ENCODE data around the gene NIT2. TPM values are rescaled to one million over a fixed set of nuclear protein-coding genes. Genes with fewer than 3 reads are reported as not detected.
A peak's percentile ranks its signal among the peaks of the same experiment; 100 is the strongest.

The NIT2 gene
- total and polyA plus RNA-seq, 7 donors: 15.3 to 60.7 (median 36.8) TPM

DNA sequence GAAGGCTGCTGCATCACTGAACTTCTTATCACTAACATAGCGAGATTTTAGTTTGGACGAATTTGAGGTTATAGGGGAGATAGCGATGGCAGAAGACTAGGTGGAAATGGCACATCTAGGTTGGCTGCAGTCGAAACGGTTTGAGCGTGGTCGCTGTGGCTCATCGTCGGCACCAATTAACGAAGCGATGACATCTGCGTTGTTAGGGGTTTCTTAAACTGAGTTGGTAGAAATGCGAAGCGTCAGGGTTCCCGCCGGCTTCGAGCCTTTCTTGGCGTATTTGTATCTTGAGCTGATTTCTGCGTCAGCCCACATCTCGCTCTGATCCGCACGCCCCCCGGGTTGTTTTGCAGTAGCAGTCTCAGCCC, 67.1 kb downstream of the NIT2 start:
- peaks cover 48% of the 10 kb centered on the region for H3K4me1 ChIP-seq
- TF ChIP-seq, protein P1, sequence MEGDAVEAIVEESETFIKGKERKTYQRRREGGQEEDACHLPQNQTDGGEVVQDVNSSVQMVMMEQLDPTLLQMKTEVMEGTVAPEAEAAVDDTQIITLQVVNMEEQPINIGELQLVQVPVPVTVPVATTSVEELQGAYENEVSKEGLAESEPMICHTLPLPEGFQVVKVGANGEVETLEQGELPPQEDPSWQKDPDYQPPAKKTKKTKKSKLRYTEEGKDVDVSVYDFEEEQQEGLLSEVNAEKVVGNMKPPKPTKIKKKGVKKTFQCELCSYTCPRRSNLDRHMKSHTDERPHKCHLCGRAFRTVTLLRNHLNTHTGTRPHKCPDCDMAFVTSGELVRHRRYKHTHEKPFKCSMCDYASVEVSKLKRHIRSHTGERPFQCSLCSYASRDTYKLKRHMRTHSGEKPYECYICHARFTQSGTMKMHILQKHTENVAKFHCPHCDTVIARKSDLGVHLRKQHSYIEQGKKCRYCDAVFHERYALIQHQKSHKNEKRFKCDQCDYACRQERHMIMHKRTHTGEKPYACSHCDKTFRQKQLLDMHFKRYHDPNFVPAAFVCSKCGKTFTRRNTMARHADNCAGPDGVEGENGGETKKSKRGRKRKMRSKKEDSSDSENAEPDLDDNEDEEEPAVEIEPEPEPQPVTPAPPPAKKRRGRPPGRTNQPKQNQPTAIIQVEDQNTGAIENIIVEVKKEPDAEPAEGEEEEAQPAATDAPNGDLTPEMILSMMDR (IDR thresholded peaks at IDR 0.05): no peak
- DNase-seq (peak; percentile 22 to 54), ATAC-seq (peak; percentile 3 to 26 (median 9))
- intact Hi-C loops (cut with DNase I): loop anchor here in 1 of 2 donors (10.0 kb wide), 1 partner anchor 313 kb away; no protein-coding TSS in a partner anchor
- H3K9me3 ChIP-seq: no peaks in the 10 kb centered on the region
- no peaks in the 10 kb centered on the region for H3K27me3 ChIP-seq (ENCODE audit: insufficient read depth in 3 of 3, low read length in 2 of 3)
- no peaks in the 10 kb centered on the region for H3K36me3 ChIP-seq (ENCODE audit: insufficient read depth in 1 of 2, low read depth in 1 of 2)
- H3K4me3 ChIP-seq: peak overlapping the region; percentile 99
- peak overlapping the region; percentile 96 for H3K27ac ChIP-seq
- 0 to 1% (median 1%) methylated on average over 23 of the region's 23 CpGs for WGBS, 3 donors

DNA sequence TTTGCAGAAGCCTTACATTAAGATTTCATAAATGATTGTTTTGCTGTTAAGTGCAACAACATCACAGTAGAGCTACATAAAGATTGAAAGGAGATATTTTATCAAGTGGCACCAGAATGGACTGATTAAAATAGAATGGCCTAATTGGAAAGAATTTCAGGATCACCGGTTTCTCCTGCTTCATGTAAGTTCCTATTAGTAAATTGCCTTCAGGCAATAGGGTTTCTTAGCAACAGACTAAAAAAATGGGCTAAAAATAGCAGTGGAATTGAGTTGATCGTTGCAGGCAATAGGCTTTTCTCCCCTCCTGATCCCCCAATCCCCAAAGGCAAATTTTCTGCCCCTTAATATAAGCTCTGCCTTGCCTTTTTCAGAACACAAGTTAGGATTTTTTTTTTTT, 67.7 kb downstream of the NIT2 start:
- H3K36me3 ChIP-seq (ENCODE audit: insufficient read depth in 1 of 2, low read depth in 1 of 2): no peaks in the 10 kb centered on the region
- intact Hi-C loops (cut with DNase I): loop anchor here in 1 of 2 donors (10.0 kb wide), 1 partner anchor 313 kb away; no protein-coding TSS in a partner anchor
- H3K27ac ChIP-seq: peak overlapping the region; percentile 96
- H3K9me3 ChIP-seq: peaks cover 4% of the 10 kb centered on the region
- peaks cover 42% of the 10 kb centered on the region for H3K4me1 ChIP-seq
- TF ChIP-seq, protein P1 (IDR thresholded peaks at IDR 0.05): no peak
- 1 to 2% (median 1%) methylated on average over 2 of the region's 2 CpGs for WGBS, 3 donors
- H3K4me3 ChIP-seq: peak overlapping the region; percentile 99
- H3K27me3 ChIP-seq (ENCODE audit: insufficient read depth in 3 of 3, low read length in 2 of 3): no peaks in the 10 kb centered on the region
- no peak for DNase-seq
- ATAC-seq: no peak

DNA sequence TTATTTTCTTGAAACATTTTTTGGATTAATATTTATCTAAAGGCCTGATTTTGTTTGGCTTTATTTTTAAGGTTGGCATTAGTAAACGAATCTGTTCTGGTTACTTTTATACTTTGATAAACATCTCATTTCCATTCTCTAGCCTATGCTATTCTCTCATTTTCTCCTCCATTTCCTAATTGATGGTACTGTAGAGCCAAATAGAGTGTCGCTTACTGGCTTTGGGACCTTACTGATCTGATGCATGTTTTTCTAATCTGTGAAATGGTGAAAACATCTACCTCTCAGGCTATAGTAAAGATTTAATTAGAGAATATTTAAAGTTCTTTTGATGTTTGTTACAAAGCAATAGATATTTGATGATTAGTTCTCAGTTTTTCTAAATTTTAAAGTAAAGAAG, 68.3 kb downstream of the NIT2 start:
- H3K36me3 ChIP-seq (ENCODE audit: insufficient read depth in 1 of 2, low read depth in 1 of 2): no peaks in the 10 kb centered on the region
- H3K9me3 ChIP-seq: peaks cover 7% of the 10 kb centered on the region
- intact Hi-C loops (cut with DNase I): loop anchor here in 1 of 2 donors (10.0 kb wide), 1 partner anchor 312 kb away; no protein-coding TSS in a partner anchor
- ATAC-seq: no peak
- WGBS, 3 donors: 27 to 37% (median 31%) methylated on average over 2 of the region's 2 CpGs
- H3K27ac ChIP-seq: peak overlapping the region; percentile 96
- peak overlapping the region; percentile 99 for H3K4me3 ChIP-seq
- H3K4me1 ChIP-seq: peaks cover 35% of the 10 kb centered on the region
- no peaks in the 10 kb centered on the region for H3K27me3 ChIP-seq (ENCODE audit: insufficient read depth in 3 of 3, low read length in 2 of 3)
- DNase-seq: no peak
- TF ChIP-seq, protein P1 (IDR thresholded peaks at IDR 0.05): no peak

DNA sequence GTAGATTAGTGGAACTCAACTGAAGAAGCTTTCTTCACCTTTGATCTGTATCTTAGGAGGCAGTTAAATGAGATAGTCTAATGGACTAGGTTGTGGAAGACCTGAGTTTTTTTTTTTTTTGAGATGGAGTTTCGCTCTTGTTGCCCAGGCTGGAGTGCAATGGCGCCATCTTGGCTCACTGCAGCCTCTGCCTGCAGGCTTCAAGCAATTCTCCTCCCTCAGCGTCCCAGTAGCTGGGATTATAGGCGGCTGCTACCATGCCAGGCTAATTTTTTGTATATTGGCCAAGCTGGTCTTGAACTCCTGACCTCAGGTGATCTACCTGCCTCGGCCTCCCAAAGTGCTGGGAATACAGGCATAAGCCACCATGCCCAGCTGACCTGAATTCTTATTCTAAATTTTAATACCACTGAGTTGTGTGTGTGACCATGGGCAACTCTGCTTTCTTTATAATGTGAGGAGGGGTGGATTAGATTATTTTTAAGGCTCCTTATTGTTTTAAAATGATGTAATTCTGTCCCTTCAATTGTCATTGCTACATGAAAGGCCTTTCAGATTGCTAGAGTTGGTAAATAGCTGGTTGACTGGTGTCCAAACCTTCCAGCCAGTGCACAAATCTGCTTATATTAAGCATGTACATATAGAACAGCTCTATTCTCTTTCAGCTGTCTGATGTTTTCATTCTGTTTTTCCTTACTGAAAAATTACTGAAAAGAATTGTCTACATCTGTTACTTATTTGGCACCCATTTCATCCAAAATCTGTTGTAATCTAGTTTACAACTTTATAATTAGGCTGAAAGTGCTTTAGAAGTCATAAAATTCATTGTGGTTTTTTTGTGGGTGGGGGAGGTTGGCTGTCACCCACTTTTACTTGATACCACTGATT, 69.0 kb downstream of the NIT2 start:
- TF ChIP-seq, protein P1 (IDR thresholded peaks at IDR 0.05): no peak
- Histone ChIP-seq H3K27me3 (ENCODE audit: insufficient read depth in 3 of 3, low read length in 2 of 3) (no peaks in the 10 kb centered on the region), H3K27ac (no peak overlapping the region), H3K9me3 (peaks cover 7% of the 10 kb centered on the region), H3K36me3 (ENCODE audit: insufficient read depth in 1 of 2, low read depth in 1 of 2) (no peaks in the 10 kb centered on the region), H3K4me1 (peaks cover 28% of the 10 kb centered on the region), H3K4me3 (peak overlapping the region; percentile 99)
- intact Hi-C loops (cut with DNase I): loop anchor here in 1 of 2 donors (10.0 kb wide), 1 partner anchor 311 kb away; no protein-coding TSS in a partner anchor
- WGBS, 3 donors: 56 to 77% (median 66%) methylated on average over 5 of the region's 5 CpGs
- no peak for DNase-seq
- no peak for ATAC-seq

Data from psoas muscle (tissue), 8 donors.